Measurements from ENCODE around the gene CARNS1.
A peak's percentile ranks its signal among the peaks of the same experiment; 100 is the strongest.

The CARNS1 gene

GRCh38 chr11:67429722-67430121, 14.2 kb downstream of the CARNS1 start:
- DNase-seq: no peak

DNA sequence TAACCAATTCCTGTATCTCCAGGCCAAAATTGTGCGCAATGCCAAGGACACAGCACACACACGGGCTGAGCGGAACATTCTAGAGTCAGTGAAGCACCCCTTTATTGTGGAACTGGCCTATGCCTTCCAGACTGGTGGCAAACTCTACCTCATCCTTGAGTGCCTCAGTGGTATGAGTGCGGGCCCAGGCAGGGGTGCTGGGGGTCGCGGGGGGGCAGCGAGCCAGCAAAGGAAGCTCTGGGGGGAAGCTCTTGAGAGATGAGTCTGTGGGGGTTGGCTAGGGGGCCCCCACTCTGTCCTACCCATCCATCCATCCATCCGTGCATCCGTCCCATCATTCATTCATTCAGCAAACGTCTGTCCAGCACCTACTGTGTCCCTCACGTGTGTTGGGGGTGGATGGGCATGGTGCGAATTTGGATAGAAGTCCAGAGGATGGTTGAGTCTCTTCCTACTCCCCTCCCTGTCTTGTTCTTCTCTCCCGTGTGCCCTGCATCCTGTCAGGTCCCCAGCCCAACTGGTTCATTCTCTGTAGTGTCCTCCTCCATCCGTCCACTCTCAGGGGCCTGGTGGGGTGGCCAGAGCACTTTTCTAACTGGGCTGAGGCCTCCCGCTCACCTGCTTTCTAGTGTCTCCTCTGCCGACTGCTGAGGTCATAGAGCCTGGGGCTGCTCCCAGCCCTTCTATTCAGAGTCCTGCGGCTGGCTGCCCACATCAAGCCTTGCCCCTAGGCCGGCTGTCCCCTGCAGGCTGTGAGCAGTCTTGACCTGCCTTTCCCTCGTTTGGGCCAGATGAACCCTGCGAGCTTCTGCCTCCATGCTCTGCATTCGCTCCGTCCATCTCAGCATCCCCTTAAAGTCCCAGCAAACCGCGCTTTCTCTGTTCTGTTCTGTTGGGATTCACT, 16.1 kb downstream of the CARNS1 start:
- DNase-seq: no peak

- DNase-seq: no peak
Measured at GRCh38 chr11:67432655-67433349, 17.3 kb downstream of the CARNS1 start.

DNA sequence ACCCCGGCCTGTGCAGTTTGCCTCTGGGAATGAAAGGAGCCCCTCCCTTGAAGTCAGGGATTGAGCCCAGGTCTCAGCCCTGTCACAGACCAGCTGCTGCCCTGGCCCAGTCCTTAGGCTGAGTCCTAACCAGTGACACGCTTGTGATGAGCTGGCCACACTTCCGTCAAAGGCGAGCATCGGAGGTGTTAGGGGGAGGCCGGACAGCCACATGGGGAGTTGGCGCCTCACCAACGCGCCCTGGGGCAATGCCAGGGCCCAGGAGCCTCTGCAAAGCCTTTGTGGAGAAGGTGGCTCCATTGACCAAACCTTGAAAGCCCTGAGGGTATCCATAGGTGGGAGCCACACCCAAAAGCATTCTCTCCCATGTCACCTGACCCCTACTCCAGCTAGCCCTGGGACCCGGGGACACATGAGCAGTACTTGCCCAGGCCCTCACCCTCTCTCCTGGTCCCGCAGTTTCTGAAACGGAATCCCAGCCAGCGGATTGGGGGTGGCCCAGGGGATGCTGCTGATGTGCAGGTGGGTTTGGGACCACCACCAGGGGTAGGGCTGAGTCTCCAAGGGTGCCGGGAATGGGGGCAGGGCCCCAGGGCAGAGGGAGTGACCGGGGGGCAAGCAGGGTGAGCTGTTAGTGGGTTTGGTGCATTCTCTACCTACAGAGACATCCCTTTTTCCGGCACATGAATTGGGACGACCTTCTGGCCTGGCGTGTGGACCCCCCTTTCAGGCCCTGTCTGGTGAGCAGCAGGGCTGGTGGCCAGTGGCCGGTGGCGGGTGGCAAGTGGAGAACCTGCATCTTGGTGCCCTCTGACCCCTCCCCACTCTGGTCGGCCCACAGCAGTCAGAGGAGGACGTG, 18.3 kb downstream of the CARNS1 start:
- DNase-seq: no peak

DNA sequence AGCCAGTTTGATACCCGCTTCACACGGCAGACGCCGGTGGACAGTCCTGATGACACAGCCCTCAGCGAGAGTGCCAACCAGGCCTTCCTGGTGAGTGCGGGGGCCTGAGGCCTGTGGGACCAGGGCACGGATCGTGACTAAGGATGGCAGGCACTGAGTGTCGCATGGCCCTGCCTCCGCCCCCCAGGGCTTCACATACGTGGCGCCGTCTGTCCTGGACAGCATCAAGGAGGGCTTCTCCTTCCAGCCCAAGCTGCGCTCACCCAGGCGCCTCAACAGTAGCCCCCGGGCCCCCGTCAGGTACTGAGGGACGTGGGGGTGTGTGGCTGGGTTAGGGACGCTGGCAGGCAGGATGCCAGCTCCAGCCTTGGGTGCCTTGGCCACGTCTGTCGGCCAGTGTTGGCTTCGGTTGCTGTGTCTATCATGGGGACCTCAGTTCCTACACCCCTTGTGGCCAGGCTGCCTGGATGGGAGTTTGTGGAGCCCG, 19.0 kb downstream of the CARNS1 start:
- DNase-seq: no peak

- DNase-seq: peak; percentile 23
Measured at GRCh38 chr11:67435031-67435726, 19.7 kb downstream of the CARNS1 start.

DNA sequence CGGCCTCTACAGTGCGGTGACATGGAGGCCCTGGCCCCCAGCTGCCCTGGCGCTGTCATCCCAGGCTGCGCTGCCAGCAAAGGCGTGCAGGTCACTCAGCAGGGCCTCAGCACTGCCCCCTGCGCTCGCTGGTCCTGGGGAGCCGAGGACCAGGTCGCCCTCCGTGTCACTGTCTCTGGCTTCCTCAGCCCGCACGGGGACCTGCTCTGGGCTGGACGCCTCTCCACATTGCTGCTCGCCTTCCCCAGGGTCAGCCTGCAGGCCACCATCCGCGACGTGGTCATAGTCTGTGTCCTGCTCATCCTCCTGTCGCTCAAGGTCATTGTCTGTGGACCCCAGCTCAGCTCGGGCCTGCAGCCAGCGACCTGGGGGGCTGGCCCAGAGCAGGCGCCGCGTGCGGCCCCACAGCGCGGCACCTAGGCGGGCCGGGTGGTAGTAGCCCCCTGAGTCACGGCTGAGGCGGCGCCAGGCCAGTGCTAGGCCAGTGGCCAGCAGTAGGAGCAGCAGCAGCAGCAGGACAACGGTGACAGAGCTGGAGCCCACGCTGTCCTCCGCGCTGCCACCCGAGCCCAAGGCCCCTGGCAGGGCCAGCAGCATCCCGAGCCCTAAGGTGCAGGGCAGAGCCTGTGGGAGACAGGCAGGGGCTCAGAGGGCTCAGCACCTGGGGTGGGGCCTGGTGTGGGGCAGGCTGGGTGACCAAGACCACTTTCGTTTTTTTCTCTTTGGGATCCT, 20.4 kb downstream of the CARNS1 start:
- DNase-seq: no peak

DNA sequence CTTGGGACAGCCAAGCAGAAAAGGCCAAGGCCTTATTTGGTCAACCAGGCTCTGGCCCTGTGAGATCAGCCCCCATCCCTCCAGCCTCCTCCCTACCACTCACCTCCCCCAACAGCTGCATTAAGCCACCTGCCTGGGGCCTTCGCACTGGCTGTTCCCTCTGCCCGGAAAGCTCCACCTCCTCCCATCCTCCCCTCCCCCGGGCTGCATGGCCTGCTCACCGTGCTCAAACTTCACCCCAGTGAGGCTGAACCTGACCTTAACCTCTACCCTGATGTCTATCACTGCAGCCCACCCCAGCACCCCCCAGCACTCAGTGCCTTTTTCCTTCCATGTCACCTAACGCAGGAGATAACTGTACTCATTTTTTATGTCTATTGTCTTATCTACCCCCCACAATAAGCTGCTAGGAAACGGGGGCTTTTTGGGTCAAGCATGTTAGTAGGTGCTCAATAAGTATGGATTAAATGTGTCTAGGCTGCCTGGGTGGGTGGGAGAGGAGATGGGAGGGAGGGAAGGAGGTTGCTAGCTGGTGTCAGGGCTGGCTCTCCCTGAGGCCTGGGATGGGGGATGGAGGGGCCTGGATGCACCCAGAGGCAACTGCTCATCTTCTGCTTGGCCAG, 21.1 kb downstream of the CARNS1 start:
- peak; percentile 49 for DNase-seq

GRCh38 chr11:67437082-67437808, 21.8 kb downstream of the CARNS1 start, which contains the start of gene PTPRCAP:
Gene PTPRCAP, minus strand, starts transcription at chr11:67437682. Its CDS starts 63 bp downstream, at chr11:67437619.
- no peak for DNase-seq

DNA sequence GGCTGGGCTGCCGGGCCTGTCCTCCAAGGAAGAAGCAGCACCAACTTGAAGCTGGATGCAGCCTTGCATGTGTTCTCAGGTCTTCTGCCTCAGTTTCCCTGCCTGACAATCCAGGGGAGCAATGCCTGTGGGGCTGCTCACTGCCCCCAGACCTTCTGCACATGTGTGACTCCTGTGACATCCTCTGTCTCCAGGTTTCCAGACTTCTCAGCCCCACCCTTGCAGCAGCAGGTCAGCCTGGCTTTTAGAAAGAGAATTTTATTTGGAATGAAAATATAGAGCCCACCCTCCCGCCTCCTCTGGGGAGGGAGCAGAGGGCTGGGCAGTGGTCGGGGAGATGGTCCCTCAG, 22.3 kb downstream of the CARNS1 start:
- DNase-seq: no peak

DNA sequence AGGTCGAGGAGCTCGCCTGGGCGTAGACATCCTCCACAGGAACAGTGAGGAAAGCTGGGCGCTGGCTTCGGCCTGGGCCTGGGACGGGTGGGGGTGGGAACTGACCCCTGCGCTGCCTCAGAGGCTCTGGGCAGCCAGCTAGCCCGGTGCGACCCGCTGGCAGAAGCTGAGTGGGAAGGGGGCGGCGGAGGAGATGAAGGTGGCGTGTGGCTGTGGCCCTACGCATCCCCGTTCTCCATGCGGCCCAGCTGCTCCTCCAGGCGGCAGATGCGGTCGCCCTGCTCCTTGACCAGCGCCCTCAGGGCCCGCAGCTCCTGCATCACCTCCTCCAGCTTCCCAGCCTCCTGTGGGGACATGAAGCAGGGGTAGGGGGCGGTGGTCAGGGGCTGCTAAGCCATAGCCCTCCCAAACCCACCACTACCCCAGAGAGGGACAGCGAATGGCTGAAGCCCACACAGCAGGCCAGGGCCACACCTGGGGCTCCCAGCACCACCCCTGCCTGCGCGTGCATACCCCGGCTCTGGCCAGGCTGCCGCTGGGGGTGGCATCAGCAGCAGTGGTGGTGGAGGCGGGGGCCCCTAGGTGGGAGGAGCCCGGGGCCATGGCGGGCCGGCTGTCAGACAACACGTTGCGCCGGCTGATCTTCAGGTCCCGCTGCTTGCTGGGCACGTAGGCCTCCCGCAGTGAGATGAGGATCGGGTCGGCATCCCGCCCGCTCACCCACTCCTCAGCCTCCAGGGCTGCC, 22.9 kb downstream of the CARNS1 start:
- no peak for DNase-seq

DNA sequence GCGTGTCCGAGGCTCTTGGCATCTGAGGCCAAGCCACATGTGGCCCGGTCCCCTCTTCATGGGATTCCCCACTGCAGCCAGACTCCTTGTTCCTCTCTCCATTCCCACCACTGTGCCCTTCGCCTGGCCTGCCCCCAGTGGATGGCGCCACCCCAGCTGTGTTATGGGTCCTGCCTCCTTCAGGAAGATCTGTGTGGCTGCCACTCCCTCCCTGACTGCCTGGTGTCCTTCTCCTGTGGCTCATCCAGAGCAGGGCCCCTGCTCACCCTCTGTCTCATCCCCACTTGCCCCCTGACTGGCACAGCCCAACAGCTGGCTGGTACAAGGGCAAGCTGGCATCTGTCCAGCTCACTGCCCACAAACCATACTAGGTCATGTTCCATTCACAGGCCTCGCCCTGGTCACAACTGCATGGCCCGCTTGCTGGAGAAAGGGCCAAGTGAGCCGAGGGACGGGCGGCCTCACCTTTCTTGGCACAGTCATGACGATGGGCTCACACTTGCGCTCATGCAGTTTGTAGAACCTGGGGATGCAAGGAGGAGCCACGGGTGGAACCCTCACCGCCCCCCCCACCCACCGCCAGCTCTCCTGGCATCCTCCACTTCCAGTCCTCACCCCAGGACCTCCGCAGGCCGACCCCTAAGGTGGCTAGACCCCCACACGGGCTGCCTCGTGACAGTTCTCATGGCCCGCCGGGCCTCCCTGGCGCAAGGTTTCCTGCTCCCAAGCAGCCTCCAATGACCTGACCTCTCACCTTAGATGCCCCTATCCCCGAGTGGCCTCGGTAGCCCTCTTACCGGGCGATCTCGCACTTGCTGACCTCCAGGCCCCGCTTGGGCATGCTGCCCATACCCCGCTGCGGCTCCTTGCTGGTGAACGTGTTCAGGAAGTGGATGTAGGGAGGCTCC, 24.1 kb downstream of the CARNS1 start:
- DNase-seq: peak; percentile 67

GRCh38 chr11:67440229-67441097, 25.0 kb downstream of the CARNS1 start:
- no peak for DNase-seq

DNA sequence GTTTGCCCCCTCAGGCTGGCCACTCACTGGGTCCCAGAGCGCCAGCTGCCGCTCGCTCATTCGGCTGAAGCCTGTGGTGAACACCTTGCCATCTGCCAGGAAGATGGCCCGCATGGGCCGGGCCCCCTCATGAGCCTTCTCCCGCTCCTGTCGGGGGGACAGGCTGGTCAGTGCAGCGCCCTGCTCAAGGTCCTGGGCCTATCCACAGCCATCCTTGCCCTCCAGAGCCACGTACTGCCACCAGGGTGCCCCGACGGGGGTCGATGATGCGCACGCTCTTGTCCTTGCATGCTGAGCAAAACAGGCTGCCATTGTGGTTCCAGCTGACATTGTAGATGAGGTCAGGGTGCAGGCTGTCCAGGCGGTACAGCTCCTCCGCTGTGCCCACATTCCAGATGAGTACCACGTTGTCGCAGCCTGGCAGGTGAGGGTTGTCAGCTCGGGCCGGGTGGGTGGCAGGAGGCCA, 25.7 kb downstream of the CARNS1 start:
- no peak for DNase-seq

- no peak for DNase-seq
Measured at GRCh38 chr11:67441731-67442351, 26.4 kb downstream of the CARNS1 start.

- DNase-seq: no peak
Measured at GRCh38 chr11:67442504-67443404, 27.3 kb downstream of the CARNS1 start.
